HG03175 (cell line): ENCODE results near the gene CFAP70.
A peak's percentile ranks its signal among the peaks of the same experiment; 100 is the strongest.
"Not testable (repeated sequence)": the region's sequence is repeated elsewhere in the genome, so short reads cannot be mapped to it uniquely, and the experiment has no call there.

Experiments
- ATAC-seq: cut with Tn5 transposase; IDR thresholded peaks from one replicate; pipeline ENCODE4 v1.9.1; 2021; ENCODE audit warnings: mild to moderate bottlenecking, moderate library complexity; ENCODE audit not compliant: unreplicated experiment

Gene CFAP70

DNA sequence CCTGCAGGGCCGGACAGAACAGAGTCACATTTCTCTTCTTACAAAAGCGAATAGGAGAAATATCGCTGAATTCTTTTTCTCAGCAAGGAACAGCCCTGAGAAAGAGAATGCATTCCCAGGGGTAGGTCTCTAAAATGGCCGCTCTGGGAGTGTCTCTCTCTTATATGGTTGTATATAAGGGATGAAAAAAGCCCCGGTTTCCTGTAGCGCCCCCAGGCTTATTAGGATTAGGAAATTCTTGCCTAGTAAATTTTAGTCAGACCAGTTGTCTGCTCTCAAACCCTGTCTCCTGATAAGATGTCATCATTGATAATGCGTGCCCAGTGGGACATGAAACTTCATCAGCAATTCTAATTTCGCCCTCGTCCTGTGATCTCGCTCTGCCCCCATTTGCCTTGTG, 100.1 kb downstream of the CFAP70 start:
- not testable (repeated sequence) for ATAC-seq

DNA sequence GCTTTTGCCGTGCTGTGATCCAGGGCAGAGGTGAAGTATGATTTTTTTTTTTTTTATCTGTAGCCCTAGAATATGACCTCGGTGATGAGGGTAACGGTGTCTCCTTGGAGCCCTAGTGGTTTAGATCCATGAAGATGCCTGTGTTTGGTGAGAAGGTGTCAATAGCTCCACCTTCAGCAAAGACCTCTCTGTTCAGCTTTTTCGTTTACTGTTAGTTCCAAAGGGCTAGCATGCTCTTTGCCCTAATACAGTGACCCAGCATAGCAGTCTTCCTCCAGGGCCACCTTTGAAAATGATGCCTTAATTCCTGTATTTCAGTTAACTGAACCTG, 105.5 kb downstream of the CFAP70 start:
- ATAC-seq = no peak

DNA sequence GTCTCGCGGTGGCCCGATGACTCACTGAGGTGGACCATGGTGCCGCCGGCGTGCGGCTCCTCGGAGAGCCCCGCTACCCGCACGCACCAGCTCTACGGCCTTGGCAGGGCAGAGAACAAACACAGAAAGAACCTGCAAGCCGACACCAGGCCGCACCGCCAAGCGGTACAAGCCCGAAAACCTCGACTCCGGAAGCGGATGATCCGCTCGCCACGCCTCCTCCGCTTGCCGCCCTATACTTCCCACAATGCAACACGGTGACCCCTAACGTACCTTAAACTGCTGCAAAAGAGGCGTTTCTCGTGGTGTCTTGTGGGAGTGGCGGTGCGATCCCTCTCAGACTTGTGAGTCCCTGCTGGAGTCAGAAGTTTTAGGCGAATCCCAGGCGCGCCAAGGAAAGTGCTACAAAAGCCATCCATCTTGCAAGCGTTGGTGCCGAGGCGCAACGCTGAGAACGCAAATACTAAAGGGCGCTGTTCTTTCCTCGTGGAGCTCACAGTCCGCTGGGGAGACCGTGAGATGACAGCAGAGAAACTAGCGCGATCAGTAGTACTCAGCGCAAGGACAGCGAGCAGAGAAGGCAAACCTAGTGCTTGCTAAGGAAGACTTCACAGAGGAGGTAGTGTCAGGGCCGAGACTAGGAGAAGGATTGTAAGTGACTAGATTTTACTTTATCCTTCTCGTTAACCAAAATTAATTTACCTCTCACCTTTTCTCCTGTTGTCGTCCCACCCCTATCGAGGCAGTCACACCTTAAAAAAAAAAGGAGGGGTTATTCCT, 106.0 kb downstream of the CFAP70 start, which contains the start of gene MRPS16:
TSS of gene MRPS16 (minus strand) at position 200 of the 780 bp plus-strand sequence. CDS start at position 38, 162 bp downstream.
- peak; percentile 84 for ATAC-seq

DNA sequence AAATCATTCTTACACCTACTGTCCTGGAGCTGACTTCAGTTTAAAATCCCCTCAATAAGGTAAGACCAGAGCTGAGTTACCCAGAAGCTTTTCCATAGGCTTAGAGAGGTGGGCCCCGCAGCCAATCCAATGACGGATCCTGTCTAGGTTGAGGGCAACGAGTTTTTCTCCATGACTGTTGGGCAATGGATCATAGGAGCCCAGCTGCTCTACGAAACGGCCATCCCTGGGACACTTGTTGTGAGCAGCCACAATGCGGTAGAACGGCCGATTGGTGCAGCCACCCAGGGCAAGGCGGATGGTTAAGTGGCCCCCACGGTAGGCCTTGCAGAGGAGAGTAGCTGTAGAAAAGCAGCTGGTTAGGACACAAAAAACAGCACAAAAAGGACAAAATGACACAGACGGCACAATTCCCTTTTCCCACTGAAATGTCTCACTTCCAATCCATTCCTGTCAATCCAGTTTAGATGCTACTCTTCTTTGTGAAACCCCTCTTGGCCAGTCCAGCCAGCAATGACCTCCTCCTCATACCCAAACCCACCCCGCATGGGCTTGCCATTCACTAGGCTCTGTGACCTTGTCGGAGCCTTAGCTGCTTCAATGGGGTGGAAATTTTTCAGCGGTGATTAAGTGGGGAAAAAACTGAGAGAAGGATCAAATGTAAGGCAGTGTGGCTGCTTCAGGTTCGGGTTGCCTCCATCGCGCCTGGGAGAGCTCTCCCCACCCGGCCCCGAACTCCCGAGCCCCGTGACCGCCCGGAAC, 106.8 kb downstream of the CFAP70 start:
- no peak for ATAC-seq

DNA sequence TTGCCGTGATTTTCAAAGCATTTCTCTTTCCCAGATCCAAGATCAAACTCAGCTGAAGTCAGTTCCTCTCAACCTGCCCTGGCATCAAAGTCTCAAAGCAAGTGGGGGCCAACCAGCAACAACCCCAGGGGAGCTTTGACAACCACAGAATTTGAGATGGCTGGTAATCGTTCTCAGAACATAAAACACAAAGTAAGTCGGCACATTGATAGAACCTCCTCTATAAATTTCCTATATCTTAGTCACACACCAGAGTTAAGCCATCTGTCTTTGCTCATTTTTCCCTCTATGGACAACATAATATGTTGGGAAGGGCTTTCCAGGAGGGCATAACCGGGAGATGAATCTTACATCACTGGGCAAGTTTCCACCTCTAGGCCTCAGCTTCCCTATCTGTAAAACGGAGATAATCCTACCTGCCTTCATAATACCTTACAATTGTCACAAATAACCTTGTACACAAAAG, 110.4 kb downstream of the CFAP70 start:
- no peak for ATAC-seq

DNA sequence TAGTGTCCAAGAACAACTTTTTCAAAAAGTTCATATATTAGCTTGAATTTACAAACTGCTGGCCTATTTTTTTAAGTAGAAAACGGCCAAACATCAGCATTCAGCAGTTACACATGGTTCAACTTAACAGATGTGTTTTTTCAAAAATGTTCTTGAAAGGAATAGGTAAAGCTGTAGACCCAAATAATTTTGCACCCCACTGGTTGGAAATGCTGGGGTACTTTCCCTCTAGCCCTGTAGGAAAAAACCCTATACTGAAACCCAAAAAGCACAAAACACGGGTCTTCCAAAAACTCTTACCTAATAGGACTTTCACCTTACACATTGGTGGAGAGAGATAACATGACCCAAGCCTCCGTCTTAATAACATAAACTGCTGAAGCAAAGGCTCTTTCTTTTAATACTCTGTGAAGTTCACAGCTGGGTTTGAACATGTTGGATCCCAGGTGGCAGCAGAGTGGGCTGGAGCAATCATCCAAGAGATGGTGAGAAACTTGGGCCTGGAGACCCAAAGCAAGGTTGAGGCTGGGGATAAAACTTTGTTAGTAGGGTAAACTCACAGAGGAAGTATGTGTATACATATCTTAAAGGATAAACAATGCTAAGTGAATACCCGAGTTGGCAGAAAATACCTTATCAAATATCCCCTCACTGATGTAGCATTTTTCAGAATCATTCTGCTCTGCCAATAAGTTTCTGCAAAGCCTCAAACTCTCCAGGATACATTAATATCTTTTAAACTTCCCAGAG, 111.0 kb downstream of the CFAP70 start:
- no peak for ATAC-seq

DNA sequence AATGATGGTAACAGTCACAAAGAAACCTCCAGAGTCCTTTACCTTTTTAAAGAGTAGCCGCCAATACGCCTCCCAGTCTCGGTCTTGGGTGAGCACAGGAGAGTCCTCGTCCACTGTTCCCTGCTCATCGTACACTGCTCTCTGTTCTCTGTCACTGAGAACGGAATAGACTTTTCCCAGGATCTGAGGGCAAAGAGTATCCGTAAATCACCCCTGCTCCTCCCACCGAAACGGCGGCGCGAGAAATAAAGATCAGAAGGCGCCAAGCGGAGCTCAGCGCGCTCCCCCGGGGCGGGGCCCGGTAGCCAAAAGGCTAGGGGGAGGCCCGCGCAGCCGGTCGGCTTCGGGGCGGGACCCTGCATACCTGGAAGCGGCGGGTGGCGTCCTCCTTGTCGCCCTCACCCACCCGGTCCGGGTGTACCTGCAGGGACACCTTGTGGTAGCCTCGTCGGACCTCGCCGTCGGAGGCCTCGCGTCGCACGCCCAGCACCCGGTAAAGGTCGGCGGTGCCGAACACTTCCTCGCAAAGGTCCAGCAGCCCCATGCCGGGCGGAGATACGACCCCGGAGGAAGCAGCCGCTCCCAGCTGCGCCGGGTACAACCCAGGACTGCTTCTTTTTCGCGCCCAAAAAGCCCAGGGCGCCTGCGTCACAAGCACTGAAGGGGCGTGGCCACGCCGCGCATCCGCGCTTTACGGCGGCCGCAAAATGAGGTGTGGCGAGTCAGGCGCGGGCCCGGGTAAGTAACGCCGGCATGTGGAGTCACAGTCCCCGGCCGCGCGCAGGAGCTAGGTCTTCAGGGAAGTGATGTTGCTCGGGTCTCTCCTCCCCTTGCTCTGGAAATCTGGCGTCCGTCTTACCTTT, 111.8 kb downstream of the CFAP70 start, which contains the start of gene DNAJC9:
TSS of gene DNAJC9 (minus strand) at position 610 of the 863 bp plus-strand sequence. CDS start at position 544, 66 bp downstream.
- peak; percentile 83 for ATAC-seq

DNA sequence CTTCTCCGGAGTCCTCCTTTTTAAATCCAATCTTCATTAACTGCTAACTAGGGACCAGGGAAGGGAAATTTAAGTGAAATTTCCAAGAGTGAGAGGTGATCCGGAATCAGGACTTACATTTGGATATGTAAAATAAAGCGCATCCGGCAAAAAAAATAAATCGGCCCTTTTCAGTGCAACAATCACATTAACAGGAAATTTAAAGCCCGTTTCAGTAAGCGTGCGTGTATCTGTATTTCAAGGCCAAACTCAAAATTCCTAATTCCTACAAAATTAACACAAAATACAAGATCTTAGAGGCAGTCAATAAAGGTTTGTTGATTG, 112.4 kb downstream of the CFAP70 start:
- ATAC-seq = no peak

DNA sequence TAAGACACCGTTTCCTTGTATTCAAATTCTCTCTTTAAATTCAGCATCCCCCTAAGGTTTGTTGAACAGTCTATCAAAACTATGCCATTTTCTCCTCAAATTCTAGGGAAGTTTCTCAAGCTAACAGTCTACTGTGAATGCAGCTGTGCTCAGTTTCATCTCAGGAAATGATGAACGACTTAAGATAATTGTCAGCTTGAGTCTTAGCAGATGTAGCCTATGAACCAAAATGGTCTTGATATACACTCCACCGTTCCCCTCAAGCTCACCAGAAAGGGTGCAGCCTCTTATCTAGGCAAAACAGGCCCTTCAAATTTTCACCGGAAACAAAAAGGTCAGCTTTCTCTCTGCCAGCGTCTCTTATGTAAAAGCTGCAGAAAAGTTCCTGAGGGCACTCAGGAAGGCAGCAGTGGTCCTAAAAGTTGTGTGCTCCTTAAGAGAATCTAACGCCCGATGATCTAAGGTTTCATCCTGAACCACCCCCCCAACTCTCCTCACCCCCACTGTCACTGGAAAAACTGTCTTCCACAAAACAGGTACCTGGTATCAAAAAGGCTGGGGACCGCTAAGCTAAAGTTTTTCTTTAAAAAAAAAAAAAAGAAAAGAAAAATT, 113.7 kb downstream of the CFAP70 start:
- ATAC-seq = no peak

DNA sequence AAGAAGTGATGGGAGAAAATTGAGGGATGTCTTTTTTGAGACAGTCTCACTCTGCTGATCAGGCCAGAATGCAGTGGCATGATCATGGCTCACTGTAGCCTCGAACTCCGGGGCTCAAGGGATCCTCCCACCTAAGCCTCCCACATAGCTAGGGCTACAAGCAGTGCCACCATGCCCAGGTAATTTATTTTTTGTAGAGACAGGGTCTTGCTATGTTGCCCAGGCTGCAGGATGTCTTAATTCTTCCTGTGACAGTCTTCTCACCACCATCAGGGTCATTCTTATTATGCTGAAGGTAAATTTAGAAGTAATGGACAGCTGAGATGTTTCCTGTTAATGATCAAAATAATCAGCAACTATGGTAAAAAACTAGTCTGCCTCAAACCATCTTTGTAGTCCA, 118.8 kb downstream of the CFAP70 start:
- ATAC-seq = no peak

DNA sequence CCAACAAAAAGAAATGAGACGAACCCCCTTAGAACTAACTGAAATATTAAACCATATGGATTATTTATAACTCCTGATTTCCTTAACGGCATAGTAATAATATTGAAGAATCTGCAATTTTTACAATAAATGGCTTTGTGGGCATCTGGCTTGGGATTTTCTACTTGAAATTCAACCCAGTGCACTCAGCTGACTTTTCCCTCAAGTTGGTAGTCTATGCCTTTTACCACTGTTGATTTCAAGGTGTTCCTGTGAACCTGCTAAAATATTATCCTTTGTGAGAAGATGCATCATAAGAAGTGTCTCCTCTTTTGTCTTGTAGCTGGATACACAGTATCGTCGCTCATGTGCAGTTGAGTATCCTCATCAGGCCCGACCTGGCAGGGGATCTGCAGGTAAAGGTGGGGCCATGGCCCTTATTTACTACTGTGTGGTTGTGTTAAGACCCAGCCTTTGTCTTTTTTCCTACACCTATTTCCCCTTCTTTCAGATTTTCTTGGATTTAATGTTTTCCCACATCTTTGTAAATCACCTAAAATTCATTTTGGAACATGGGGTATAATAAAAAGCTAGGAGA, 119.6 kb downstream of the CFAP70 start:
- ATAC-seq = no peak

DNA sequence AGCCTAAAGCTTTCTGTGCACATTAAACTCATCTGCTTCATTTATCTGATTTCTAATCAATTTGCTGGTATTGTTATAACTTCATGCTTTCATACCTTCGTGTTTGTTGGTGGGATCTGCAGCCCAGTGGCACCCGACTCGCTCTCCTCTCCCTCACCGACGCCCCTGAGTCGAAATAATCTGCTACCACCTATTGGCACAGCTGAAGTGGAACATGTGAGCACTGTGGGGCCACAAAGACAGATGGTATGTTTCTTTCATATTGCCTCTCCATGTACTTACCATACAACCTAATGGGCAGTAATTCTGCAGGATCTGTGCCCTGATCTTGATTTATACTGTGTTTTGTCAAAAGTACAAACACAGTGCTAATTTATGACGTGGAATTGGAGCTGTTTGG, 124.0 kb downstream of the CFAP70 start:
- no peak for ATAC-seq

DNA sequence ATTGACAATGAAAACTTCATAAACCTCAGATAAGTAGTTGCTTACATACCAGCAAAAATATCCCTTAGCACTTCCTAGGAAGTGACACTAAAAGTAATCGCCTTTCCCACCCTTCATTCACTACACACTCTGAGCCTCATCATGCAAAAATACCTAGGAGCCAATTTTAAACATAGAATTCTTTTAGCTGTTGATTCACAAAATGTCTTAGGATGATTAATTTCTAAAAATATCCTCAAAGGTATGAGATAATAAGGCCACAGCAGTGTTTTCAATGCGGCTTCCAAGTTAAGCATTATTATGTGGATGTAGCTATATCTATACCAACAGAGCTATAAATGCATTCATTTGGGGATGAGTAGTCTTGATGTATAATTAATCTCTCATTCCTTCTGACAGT, 124.8 kb downstream of the CFAP70 start:
- ATAC-seq = no peak

DNA sequence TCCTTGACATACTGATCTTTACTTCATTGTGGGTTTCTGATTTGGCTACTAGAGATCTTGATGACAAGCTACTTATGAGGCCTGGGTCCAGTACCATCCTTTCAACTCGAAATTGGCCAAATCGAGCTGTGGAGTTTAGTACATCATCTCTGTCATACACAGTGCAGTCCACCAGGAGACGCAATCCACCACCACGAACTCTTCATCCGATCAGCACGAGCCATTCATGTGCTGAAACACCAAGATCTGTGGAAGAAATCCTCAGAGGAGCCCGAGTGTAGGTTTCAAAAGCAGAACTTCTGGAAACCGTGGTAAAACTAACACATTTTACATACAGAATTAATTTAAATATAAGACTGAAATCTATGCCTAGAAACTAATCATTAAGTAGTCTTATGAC, 125.8 kb downstream of the CFAP70 start:
- no peak for ATAC-seq

DNA sequence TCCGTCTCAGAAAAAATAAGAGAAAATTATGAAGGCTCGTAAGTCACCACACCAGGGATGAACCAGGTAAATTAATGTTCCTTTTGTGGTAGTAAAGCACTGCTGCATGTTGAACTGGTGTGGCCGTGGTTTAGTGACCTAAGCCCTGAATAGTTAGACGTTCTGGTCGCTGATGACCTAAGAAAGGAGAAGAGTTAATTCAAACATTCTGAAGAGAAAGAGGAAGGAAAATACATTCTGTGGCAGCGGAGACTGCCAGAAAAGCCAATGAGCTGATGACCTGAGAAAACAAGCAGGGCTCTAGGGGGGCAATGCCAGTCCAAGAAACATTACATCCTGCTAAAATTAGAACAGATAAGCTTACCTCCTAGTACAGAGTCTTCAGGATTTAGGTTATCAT, 129.1 kb downstream of the CFAP70 start:
- ATAC-seq = no peak

DNA sequence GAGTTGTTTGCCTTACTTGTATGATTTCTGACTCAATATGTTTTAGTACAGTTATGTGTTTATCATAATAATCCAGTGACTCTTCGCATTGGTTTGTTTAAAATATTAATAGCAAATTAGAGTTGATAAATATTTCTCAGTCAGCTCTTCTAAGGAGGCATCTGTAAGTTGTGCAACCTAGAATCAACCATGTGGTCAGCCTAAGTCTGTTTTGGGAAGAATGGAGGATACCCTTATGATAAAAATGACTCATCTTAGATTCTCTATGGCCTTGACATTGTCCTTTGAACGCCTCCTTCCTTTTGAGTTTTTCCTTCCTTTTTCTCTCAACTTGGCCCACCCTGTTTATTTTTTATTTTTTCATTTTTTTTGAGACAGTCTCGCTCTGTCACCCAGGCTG, 130.4 kb downstream of the CFAP70 start:
- no peak for ATAC-seq

DNA sequence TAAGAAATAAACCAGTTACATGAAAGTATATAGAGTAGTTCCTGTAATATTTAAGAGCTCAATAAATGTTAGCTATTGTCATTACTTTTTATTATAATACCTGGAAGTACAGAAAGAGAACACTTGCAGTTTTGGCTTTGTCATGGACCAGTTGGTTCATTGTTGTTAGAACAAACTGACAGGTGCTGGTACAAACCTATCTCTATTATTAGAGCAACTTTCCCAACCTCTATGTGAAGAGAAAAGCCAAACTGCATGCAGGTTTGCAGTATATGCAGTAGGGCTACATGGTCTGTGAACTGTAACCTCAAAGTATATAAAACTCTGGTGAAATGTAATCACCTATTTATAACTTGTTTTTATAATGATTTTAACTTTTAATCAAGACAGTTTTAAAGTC, 132.0 kb downstream of the CFAP70 start:
- no peak for ATAC-seq

DNA sequence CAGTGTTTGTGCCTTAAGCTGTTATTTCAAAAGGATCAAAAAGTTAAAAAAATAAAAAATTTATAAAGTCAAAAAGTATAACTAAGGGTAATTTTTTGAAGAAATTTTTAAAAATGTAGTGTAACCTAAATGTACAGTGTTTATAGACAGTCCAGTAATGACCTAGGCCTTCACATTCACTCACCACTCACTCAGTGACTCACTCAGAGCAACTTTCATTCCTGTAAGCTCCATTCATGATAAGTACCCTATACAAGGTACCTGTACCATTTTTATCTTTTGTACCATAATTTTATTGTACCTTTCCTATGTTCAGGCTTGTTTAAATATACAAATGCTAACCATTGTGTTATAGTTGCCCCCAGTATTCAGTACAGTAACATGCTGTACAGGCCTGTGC, 133.1 kb downstream of the CFAP70 start:
- ATAC-seq = no peak

DNA sequence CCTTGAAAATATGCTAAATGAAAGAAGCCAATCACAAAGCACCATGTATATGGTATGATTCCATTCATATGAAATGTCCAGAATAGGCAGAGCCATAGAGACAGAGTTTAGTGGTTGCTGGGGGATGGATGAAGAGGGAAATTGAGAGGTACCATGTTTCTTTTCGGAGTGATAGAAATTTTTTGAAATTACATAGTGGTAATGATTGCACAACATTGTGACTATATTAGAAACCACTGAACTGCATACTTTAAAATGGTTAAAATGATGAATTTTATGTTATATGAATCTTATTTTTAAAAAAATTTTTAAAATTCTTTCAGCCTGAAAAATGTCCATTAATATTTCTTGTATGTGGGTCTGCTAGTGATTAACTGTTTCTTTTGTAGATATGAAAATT, 137.7 kb downstream of the CFAP70 start:
- no peak for ATAC-seq

DNA sequence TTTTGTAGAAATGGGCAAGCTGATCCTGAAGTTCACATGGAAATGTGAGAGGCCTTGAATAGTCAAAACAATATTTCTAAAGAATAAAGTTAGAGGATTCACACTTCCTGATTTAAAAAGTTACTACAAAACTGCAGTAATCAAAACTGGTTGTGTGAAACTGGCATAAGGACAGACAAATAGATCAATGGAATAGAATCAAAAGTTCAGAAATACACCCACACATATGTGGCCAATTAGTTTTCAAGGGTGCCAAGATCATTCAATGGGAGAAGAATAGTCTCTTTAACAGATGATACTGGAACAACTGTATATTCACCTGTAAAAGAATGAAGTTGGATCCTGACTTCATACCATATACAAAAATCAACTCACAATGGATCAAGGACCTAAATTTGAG, 139.3 kb downstream of the CFAP70 start:
- ATAC-seq = no peak
